ENCODE data around the gene SYNJ1.
A peak's percentile ranks its signal among the peaks of the same experiment; 100 is the strongest.
"Not testable (repeated sequence)": the region's sequence is repeated elsewhere in the genome, so short reads cannot be mapped to it uniquely, and the experiment has no call there.

Gene SYNJ1

DNA sequence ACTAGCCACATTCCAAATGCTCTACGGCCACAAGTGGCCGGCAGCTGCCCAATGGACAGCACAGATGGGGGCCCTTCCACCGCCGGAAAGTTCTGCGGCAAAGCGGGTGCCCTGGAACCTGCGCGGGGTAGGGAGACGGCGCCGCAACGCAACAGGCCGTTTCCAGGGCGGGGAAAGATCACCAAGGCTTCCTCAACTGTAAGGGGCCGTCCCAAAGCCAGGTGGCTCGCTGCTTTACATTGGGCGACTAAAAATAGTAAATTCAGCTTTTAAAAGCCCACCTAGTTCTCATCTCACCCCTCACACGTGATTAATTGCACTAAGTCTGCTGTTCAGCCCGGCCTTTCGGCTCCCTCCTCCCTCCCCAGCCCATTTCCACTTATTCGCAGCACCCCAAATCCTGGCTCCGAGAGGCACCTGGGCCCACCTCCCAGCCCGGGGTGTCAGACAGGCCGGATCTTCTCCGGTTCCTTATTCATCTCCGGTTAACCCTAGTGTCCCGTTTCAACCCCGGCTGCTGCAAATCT lies 116.3 kb downstream of the SYNJ1 start:
- DNase-seq, result peak; percentile 55

DNA sequence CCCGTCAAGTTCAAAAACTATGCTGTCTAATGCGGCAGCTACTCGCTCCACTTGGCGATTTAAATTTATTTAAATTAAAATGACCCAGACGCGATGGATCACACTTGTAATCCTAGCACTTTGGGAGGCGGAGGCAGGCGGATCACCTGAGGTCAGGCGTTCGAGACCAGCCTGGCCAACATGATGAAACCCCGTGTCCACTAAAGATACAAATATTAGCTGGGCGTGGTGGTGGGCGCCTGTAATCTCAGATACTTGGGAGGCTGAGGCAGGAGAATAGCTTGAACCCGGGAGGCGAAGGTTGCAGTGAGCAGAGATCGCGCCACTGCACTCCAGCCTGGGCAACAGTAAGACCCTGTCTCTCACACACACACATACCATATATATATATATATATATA lies 116.9 kb downstream of the SYNJ1 start:
- not testable (repeated sequence) for DNase-seq

DNA sequence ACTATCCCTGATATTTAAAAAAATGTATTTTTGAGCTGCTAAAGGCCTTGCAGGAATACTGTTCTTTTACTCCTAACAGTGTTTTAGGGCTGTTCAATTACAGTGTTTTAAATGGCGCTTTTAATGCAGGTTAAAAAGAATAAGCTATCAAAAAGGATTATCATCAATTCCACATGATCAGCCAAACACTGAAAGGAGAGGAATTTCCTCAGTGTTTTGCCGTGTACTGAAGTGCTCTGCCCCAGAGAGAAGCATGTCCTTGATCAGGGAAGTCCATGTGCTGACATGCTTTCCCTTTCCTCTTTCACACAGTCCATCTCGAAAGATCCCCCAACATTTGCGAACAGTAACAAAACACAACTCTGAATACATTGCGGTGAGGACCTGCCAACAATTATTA lies 119.0 kb downstream of the SYNJ1 start:
- DNase-seq, result no peak

DNA sequence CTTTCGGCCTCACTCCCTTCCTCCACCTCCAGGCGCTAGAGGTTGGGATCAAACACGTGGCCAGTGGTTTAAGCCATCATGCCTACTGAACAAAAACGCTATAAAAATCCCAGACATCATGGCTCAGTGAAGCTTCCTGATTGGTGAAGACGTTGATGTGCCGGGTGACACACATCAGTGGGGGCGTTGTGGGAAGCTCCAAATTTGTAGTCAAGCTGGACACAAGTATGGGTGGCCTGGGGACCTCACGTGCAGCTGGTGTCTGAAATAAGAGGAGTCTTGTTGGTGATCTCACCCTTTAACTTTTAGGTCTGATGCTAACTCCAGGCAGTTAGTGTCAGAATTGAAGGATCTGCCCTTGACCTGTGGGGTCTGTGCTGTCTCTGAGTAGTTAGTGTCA lies 122.3 kb downstream of the SYNJ1 start:
- no peak for DNase-seq

DNA sequence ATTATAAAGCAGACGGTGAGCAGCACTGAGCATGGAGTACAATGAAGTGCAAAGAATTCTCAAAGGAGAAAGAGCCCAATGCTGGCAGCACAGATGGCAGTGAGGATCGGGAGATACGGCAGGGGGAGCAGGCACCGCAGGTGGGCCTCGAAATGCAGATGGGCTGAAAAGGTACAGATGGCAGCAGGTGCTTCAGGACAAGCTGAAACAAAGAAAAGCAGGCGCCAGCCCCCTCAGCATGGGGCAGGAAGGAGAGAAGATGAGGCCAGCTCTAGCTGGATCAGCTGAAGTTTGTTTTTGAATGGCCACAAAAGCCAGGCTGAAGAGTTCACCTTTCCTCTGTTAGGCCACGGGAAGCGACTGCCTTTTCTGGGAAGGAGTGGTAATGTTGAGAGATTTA lies 123.3 kb downstream of the SYNJ1 start:
- no peak for DNase-seq

DNA sequence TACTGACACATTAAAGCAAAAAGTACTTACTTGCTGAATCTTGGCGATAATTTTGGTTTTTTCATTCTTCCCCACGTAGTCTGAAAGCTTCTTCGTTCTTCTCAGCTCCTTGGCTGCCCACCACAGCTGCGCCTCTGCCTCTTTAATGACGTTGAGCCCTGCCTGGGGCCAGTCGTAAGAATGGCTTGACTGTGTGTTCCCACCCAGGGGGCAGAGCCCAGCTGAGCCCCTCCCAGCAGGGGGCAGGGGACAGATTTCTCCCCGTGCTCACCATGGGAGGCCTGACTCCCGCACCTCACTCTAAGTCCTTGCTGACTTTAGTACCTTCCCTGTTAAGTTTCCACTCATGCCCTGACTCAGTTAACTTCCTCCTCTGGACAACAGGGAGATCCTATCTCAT lies 124.7 kb downstream of the SYNJ1 start:
- no peak for DNase-seq

DNA sequence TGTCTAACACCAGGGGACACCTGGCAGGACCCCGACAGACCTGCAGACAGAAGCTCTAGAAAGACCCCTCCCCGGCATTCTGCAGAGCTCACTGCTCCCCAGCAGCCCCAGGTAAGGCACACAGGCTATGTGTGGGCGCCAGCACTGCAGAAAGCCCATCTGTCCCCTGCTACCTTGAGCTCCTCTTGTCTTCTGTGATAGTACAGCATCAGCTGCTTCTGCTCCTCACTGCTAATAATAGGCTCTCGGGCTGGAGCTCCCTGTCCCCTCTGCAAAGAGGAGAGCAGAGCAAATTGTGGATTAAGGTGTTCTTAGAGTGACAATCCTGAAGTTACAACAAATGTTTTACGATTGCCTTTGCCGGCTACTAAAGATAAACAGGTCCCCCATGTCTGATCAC lies 125.7 kb downstream of the SYNJ1 start:
- no peak for DNase-seq

DNA sequence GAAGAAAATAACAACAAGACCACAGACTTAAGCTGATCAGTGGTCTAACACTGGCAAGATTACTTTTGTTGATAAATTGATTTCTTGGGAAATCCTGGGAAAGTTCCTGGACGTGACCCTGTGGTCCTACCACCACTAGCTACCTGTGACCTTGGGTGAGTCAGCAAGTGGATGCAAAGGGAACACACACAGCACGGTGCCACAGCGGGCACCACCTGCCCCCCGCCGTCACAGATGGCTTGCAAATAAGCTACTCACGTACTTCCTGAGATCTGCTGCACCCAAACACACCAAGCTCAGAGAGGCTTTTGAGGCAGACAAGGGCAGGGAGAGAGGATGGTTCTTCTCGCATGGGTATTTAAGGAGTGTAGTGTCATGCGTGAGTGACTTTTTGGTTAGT lies 128.3 kb downstream of the SYNJ1 start:
- DNase-seq, result no peak

DNA sequence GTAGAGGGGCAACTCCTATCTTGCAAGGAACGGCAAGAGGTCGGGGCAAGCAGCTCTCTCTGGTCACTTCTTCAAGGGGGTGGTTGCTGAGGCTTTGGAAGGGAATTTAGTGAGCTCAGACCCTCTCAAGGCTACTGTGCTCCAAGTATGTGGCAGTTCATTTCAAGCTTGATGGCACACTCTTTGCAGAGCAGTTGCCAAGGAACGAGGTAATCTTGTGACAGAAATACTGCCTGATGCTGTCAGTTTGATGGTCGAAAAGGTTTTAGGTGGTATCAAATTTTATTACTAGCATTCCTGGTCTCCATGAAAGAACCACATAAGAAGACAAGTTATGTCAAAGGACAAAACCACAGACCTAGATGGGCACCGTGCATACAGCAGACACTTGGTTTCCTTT lies 128.7 kb downstream of the SYNJ1 start:
- no peak for DNase-seq

DNA sequence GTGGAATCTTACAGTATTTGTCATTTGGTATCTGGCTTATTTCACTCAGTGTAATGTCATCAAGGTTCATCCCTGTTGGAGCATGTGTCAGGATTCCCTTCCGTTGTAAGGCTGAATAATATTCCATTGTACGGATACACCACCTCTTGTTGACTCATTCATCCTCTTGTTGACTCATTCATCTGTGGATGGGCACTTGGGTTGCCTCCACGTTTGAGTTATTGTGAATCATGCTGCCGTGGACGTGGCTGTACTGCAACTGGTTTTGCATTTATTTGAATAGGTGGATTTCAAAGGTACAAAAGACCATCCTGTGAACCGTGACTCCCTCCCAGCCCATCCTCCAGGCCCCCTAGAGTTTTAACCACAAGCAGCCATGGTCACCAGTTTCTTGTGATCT lies 130.6 kb downstream of the SYNJ1 start:
- peak; percentile 96 for DNase-seq

DNA sequence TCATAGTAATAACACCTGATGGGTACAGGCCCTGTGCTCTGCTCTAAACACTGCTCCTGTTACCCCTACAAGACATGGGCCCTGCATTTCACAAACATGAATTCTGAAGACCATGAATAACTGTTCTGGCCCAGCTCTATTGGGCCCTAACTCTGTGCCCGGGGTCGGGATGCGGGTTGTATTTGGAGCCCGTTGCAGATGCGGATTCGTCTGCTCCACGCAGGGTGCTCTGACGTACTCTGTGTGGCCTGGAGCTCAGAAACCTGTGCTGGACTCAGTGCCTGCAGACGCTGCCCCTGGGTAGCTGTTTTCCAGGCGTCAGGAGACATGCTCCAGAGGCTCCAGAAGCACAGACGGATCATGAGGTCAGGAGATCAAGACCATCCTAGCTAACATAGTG lies 132.4 kb downstream of the SYNJ1 start:
- no peak for DNase-seq

DNA sequence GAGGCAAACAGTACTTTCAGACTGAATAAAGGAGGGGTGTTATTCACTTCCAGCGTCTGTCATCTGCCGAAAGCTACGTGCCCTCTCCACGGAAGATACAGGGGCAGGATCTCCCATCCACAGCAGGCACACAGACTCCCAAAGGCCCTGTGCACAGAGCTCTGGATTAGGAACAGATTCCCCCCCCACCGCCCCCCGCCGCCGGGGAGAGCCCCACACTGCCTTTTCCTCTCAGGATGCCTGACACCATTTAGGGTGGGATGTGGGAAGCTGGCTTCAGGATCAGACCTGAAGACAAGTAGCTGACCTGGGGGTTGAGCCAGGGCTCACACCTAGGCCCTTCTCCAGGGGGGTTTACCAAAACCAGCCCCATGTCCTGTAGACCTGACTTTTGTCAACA lies 134.1 kb downstream of the SYNJ1 start:
- no peak for DNase-seq

DNA sequence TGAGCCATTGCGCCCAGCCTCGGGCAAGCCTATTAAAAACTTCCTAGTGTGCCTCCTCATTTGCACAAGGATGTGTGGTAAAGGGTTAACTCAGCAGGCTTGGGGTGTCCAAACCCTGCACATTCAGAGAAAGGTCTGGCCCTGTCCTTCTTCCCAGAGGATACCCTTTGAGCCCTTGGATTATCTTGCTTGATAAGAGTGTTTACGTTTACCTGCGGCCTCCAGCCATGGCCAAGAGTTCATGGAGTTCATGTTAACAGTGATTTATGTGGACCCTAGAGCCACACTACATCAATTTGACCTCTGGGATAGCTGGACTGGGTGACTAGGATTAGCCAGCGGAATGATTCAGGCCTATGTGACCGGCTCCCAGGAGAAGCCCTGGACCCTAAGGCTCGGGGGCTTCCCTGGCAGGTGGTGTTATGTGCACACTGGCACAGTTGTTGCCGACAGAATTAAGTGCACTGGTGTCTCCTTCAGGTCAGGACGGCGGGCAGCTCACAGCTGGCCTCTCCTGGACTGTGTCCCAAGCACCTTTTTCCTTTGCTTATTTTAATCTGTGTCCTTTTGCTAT lies 134.8 kb downstream of the SYNJ1 start:
- DNase-seq, result no peak

DNA sequence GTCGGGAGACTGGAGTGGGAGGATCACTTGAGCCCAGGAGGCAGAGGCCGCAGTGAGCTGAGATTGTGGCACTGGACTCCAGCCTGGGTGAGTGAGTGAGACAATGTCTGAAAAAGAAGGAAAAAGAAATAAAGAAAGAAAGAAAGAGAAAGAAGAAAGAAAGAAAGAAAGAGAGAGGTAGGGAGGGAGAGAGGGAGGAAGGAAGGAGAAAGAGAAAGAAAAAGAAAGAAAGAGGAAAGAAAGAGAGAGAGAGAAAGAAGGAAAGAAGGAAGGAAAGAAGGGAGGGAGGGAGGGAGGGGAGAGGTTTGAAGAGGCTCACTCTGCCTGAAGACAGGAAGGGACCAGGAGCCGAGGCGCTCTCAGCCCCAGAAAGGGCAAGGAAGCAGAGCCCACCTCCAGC lies 137.7 kb downstream of the SYNJ1 start:
- no peak for DNase-seq

DNA sequence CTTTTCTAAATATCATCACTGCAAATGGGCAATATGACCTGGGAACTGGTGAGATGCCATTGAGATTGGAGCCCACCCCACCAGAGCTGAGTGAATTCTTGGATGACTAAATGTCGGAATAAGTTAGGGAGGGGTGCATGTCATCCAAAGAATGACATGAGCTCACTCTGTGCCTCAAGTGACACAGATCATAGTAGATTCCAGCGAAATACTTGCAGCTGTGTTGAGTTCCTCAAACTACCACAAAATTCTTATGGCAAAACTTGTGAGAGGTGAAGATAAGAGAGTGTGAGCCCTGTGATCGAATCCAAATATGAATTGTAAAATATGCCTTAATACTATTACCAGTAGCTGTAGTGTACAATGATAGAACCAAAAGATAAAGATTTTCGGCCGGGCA lies 140.2 kb downstream of the SYNJ1 start:
- no peak for DNase-seq

DNA sequence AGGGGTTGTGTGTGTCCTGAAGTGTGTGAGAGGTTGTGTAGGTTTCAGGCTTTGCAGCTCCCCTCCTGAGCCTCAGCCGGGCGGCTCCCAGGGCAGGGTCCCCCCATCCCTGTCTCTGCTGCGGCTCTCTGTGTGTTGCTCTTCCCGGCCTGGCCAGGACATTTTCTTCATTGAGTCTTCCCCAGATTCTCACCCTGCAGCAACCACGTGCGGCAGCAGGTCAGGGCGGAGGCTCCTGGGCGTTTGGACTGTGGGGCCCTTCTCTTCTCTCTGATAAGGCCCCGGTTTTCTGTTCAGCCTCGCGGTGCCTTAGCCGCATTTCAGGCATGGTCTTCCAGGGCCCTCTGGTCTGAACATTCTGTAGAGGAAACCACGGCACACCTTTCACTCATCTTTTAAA lies 140.7 kb downstream of the SYNJ1 start:
- DNase-seq, result no peak

DNA sequence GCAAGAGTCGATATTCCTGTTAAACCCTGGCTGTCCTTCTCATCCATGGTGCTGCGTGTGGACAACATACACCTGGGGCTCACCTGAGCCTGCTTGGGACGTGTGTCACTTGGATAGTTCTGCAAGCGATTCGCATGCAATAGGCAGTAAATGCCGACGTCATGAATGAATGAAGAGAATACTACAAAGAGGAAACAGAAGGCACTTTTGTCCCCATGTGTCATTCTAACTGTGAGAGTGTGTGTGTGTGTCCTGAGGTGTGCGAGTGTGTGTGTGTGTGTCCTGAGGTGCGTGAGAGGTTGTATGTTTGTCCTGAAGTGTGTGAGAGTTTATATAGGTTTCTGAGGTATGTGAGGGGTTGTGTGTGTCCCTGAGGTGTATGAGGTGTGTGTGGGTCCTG lies 141.8 kb downstream of the SYNJ1 start:
- DNase-seq, result no peak

DNA sequence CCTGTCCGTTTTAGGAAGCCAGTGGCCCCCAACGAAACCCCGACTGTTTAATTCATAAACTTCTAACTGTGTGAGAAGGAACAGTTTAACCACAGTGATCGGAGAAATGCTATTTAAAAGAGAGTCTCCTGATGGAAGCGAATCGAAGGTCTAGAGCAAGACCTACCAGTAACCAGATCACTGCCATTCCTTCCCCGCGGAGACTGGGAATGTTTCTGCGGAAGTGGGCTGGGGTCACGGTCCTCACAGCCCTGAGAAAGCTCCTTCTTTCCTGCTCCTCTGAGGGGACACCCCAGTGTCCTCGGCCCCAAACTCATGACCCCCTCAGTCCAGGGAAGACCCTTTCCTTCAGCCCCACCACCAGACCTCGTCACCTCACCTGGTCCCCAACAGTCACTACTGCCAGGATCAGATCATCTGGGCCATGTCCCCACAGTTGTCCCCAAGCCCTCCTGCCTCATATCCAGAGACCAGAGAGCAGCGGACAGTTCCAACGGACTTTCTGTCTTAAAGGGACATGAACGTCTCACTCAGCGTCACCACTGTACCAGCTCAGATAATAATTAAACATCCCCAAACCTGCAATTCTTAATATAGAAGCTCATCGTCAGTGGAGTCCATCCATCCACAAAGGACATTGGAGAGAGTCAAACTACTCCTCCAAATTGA lies 142.6 kb downstream of the SYNJ1 start, which contains the start of gene TCP10L:
Gene TCP10L (minus strand): TSS at position 482 of the 669 bp plus-strand sequence. CDS start 1,219 bp downstream, outside the sequence.
- no peak for DNase-seq

DNA sequence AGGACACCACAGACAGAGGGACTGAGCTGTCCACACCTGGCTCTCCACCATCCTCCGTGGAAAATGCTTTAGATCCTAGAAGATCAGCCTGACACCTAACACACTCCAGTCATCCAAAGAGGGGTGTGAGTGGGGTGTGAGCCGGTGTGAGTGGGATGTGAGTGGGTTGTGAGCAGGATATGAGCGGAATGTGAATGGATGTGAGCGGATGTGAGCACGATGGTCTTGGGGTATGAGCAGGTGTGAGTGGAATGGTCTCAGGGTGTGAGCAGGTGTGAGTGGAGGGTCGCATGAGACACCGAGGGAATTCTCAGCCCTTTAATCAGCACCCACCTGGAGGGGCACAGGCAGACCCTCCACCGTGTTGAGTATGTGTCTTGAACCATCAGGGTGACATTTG lies 143.3 kb downstream of the SYNJ1 start:
- no peak for DNase-seq

DNA sequence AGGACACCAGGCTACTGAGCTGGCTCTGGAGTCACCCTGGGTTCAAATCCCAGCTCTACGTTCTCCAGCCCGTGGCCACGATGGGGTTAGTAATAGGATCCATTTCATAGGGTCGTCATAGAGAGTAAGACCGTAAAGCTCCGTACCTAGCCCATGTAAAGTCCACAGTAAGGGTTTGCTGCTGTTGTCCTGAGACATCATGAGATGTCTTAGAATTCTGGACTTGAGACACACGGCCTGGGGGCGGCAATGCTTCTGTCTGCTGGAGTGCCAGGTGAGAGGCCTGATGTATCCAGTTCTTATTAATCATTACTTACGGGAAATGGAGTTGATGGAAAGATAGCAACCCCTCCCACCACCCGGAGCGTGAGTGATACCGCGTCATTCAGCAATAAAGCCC lies 146.1 kb downstream of the SYNJ1 start:
- DNase-seq, result no peak

DNA sequence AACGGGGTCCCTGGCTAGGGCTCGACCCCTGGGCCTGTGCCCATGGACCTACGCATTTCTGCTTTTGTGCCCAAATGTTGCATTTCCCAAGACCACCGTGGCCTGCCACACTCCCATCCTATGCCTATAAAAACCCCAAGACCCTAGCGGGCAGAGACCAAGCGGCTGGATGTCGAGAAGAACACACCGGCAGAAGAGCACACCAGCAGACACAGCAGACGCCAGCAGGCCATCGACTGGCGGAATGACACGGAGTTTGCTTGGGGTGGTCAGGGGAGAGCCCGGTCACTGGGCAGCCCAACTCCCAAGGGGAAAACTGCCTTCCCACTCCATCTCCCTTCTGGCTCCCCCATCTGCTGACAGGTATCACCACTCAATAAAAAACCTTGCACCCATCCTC lies 146.9 kb downstream of the SYNJ1 start:
- no peak for DNase-seq

Measured in DMS53 (cell line).